Stimulated activated naive B cell treated with anti-CD40 and anti-IgM and Interleukin-4, amounts not matched to agents 10 μg/mL and 1 μg/mL and 100 μg/mL, for 72 hours (primary cell): Measurements from ENCODE around the gene CAGE1.
"Not testable (repeated sequence)": the region's sequence is repeated elsewhere in the genome, so short reads cannot be mapped to it uniquely, and the experiment has no call there.

Experiments
- ATAC-seq, 2 donors: fragments of 150-1000 bp; cut with Tn5 transposase; replicated peaks; 2 replicates each; pipeline ENCODE4 v1.10.0; 2021; ENCODE audit warnings: moderate library complexity in 1 of 2
- DNase-seq: peaks from one replicate; pipeline ENCODE4 v3.0.0; 2021
- H3K27ac Mint-ChIP-seq: one replicate; pipeline ENCODE4 v1.8.0; 2022; ENCODE audit warnings: mild to moderate bottlenecking, mixed read lengths
- H3K27me3 Mint-ChIP-seq, 2 donors: one replicate each; pipeline ENCODE4 v1.8.0; 2022; ENCODE audit warnings: mixed read lengths in 2 of 2
- H3K36me3 Mint-ChIP-seq, 2 donors: one replicate each; pipeline ENCODE4 v1.8.0; 2022; ENCODE audit warnings: mixed read lengths in 2 of 2, mild to moderate bottlenecking in 1 of 2
- H3K4me1 Mint-ChIP-seq, 2 donors: one replicate each; pipeline ENCODE4 v1.8.0; 2022; ENCODE audit warnings: mixed read lengths in 2 of 2, mild to moderate bottlenecking in 1 of 2
- H3K4me3 Mint-ChIP-seq, 2 donors: one replicate each; pipeline ENCODE4 v1.8.0; 2022; ENCODE audit warnings: mild to moderate bottlenecking in 2 of 2, mixed read lengths in 2 of 2, moderate library complexity in 1 of 2
- H3K9me3 Mint-ChIP-seq, 2 donors: one replicate each; pipeline ENCODE4 v1.8.0; 2022; ENCODE audit warnings: mixed read lengths in 2 of 2, mild to moderate bottlenecking in 1 of 2

CAGE1 gene

GRCh38 chr6:7390226-7390878 is 810 bp upstream of the CAGE1 start:
- Mint-ChIP-seq H3K27ac (peak overlapping the region; percentile 100), H3K4me1 (peaks cover 17 to 43% of the 10 kb centered on the region in 2 donors), H3K9me3 (no peaks in the 10 kb centered on the region), H3K36me3 (peaks cover 15 to 32% of the 10 kb centered on the region in 2 donors), H3K4me3 (peak overlapping the region; percentile 80 to 89), H3K27me3 (no peaks in the 10 kb centered on the region)
- ATAC-seq (peak; percentile 10 to 14), DNase-seq (no peak)

DNA sequence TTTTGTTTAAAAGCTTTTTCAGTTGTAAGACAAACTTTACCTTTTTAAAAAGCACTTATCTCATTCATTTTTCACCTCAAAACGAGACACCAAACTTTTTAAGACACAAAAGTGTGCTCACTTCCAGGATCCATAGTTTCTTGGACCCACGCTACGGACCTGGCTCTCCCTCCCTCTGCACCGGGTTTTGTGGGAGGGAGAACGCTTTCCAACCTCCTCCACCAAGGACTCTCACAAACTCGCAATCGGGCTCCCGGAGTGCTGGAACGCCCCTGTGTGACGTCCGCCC is 436 bp downstream of the CAGE1 start:
- Mint-ChIP-seq H3K9me3 (no peaks in the 10 kb centered on the region), H3K36me3 (peaks cover 12 to 29% of the 10 kb centered on the region in 2 donors), H3K4me3 (peak overlapping the region; percentile 80 to 89), H3K4me1 (peaks cover 17 to 43% of the 10 kb centered on the region in 2 donors), H3K27me3 (no peaks in the 10 kb centered on the region), H3K27ac (peak overlapping the region; percentile 100)
- no peak for ATAC-seq
- no peak for DNase-seq

DNA sequence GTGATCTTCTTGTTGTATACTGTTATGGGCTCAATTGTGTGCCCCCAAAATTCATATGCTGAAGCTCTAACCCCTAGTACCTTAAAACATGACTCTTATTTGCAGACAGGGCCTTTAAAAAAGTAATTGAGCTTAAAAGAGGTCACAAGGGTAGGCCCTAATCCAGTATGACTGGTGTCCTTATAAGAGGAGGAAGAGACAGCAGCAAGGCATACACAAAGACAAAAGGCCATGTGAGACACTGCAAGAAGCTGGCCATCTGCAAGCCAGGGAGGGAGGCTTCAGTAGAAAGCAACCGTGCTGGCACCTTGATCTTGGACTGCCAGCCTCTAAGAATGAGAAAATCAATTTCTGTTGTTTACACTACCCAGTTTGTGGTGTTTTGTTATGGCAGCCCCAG is 8.4 kb downstream of the CAGE1 start:
- Mint-ChIP-seq H3K9me3 (no peaks in the 10 kb centered on the region), H3K4me1 (no peaks in the 10 kb centered on the region), H3K36me3 (no peaks in the 10 kb centered on the region), H3K27me3 (peaks cover 0 to 3% of the 10 kb centered on the region in 2 donors), H3K4me3 (no peak overlapping the region), H3K27ac (no peak overlapping the region)
- no peak for ATAC-seq
- no peak for DNase-seq

GRCh38 chr6:7378740-7379139 is 10.8 kb downstream of the CAGE1 start:
- Mint-ChIP-seq H3K27me3 (peaks cover 0 to 3% of the 10 kb centered on the region in 2 donors), H3K4me1 (peaks cover 3 to 5% of the 10 kb centered on the region in 2 donors), H3K9me3 (no peaks in the 10 kb centered on the region), H3K36me3 (no peaks in the 10 kb centered on the region), H3K4me3 (no peak overlapping the region), H3K27ac (no peak overlapping the region)
- ATAC-seq (no peak), DNase-seq (no peak)

DNA sequence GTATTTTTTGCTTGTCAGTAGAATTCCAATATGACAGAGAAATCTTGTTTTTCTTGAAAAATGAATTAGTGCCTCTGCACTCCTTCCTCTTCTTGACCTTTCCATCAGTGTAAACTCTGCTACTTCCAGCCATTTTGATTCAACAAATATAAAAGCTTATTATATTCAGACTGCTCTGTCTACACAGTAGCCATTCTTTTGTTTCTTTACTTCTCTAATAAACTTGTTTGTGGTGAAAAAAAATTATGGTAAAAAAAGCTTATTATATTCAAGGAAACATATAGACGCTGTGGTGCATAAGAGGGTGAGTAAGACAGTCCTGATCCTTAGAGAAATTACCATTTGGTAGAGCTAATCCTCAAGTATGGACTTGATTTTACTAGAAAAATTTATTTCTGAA is 11.6 kb downstream of the CAGE1 start:
- DNase-seq (no peak), ATAC-seq (no peak)
- H3K4me3 Mint-ChIP-seq, result no peak overlapping the region
- H3K27ac Mint-ChIP-seq, result no peak overlapping the region
- no peaks in the 10 kb centered on the region for H3K36me3 Mint-ChIP-seq
- H3K9me3 Mint-ChIP-seq, result no peaks in the 10 kb centered on the region
- H3K27me3 Mint-ChIP-seq, result peaks cover 0 to 3% of the 10 kb centered on the region in 2 donors
- peaks cover 5 to 13% of the 10 kb centered on the region in 2 donors for H3K4me1 Mint-ChIP-seq

GRCh38 chr6:7373739-7374138 is 15.8 kb downstream of the CAGE1 start:
- H3K4me1 Mint-ChIP-seq, result peaks cover 5 to 13% of the 10 kb centered on the region in 2 donors
- H3K27ac Mint-ChIP-seq, result peak overlapping the region; percentile 21
- DNase-seq (no peak), ATAC-seq (no peak)
- H3K4me3 Mint-ChIP-seq, result no peak overlapping the region
- H3K9me3 Mint-ChIP-seq, result no peaks in the 10 kb centered on the region
- H3K27me3 Mint-ChIP-seq, result peaks cover 0 to 3% of the 10 kb centered on the region in 2 donors
- no peaks in the 10 kb centered on the region for H3K36me3 Mint-ChIP-seq

GRCh38 chr6:7367408-7367807 is 22.1 kb downstream of the CAGE1 start:
- Mint-ChIP-seq H3K9me3 (no peaks in the 10 kb centered on the region), H3K4me1 (no peaks in the 10 kb centered on the region), H3K4me3 (no peak overlapping the region), H3K27ac (no peak overlapping the region), H3K36me3 (no peaks in the 10 kb centered on the region), H3K27me3 (peaks cover 5 to 6% of the 10 kb centered on the region in 2 donors)
- no peak for ATAC-seq
- DNase-seq, result no peak

GRCh38 chr6:7351916-7352315 is 37.6 kb downstream of the CAGE1 start:
- not testable (repeated sequence) for H3K4me3 Mint-ChIP-seq, H3K36me3 Mint-ChIP-seq, H3K27ac Mint-ChIP-seq, DNase-seq, ATAC-seq, H3K9me3 Mint-ChIP-seq
- Mint-ChIP-seq H3K27me3 (peaks cover 25 to 28% of the 10 kb centered on the region in 2 donors), H3K4me1 (peaks cover 8 to 15% of the 10 kb centered on the region in 2 donors)

DNA sequence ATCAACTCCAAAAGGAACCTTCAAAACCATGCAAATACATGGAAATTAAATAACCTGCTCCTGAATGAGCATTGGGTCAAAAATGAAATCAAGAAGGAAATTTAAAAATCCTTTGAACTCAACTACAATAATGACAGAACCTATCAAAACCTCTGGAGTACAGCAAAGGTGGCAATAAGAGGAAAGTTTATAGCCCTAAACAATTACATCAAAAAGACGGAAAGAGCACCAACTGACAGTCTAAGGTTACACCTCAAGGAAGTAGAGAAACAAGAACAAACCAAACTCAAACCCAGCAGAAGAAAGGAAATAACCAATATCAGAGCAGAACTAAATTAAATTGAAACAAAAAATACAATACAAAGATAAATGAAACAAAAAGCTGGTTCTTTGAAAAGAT is 39.0 kb downstream of the CAGE1 start:
- H3K4me3 Mint-ChIP-seq, H3K36me3 Mint-ChIP-seq, H3K27ac Mint-ChIP-seq, ATAC-seq, DNase-seq, H3K9me3 Mint-ChIP-seq: not testable (repeated sequence)
- peaks cover 25 to 28% of the 10 kb centered on the region in 2 donors for H3K27me3 Mint-ChIP-seq
- peaks cover 8 to 15% of the 10 kb centered on the region in 2 donors for H3K4me1 Mint-ChIP-seq

DNA sequence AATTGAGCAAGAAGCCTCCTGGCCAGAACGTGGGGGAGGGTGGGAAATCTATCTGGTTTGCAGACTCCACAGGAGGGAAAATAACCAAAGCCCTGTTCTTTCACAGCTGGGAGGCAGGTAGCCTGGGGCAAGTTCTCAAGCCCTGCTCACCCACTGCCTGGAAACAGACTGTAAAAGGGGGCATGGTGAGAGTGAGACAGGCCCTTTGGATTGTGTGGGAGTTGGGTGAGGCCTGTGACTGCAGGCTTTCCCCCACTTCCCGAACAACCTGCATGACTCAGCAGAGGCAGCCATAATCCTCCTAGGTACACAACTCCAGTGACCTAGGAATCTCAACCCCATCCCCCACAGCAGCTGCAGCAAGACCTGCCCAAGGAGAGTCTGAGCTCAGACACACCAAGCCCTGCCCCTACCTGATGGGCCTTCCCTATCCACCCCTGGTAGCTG is 42.0 kb downstream of the CAGE1 start:
- DNase-seq, H3K4me3 Mint-ChIP-seq, H3K27ac Mint-ChIP-seq, H3K36me3 Mint-ChIP-seq, H3K9me3 Mint-ChIP-seq, ATAC-seq: not testable (repeated sequence)
- Mint-ChIP-seq H3K27me3 (peaks cover 25 to 35% of the 10 kb centered on the region in 2 donors), H3K4me1 (peaks cover 8 to 15% of the 10 kb centered on the region in 2 donors)

DNA sequence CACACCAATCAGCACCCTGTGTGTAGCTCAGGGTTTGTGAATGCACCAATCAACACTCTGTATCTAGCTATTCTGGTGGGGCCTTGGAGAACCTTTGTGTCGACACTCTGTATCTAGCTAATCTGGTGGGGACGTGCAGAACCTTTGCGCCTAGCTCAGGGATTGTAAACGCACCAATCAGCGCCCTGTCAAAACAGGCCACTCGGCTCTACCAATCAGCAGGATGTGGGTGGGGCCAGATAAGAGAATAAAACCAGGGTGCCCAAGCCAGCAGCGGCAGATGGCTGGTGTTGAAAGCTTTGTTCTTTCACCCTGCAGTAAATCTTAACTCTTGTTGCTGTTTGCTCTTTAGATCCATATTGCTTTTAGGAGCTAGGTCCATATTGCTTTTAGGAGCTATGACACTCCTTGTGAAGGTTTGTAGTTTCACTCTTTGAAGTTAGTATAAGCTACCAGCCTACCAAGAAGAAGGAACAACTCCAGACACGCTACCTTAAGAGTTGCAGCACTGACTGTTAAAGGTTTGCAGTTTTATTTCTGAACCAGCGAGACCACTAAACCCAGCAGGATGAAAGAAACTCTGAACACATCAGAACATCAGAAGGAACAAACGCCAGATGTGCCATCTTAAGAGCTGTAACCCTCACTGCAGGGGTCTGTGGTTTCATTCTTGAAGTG is 44.6 kb downstream of the CAGE1 start:
- not testable (repeated sequence) for H3K27ac Mint-ChIP-seq, H3K4me3 Mint-ChIP-seq, DNase-seq

DNA sequence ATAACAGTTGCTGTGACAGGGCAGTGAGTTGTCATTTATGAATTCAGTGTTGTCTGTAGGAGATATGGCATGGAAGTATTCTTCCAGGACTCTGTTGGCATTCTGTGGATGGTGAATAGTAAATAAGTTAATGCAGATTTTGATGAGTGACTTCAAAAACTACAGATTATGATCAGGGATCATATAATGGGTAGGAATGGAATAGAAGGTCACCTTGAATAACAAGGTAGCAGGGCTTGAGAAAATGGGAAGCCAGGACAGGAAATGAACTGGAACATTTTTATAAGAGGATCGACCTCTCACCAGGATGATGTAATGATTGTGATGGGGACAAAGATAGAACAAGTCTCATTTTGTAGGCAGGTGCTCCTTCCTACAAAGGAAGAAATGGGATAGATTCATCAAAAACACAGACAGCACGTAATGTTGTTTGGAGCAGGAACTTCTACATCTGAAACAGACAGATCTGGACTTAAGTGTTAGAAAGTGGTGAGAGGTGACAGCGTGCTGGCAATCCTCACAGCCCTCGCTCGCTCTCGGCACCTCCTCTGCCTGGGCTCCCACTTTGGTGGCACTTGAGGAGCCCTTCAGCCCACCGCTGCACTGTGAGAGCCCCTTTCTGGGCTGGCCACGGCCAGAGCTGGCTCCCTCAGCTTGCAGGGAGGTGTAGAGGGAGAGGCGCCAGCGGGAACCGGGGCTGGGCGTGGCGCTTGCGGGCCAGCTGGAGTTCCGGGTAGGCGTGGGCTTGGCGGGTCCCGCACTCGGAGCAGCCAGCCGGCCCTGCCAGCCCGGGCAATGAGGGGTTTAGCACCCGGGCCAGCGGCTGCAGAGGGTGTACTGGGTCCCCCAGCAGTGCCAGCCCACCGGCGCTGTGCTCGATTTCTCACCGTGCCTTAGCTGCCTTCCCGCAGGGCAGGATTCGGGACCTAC is 45.7 kb downstream of the CAGE1 start:
- no peaks in the 10 kb centered on the region for H3K36me3 Mint-ChIP-seq
- peaks cover 0 to 3% of the 10 kb centered on the region in 2 donors for H3K4me1 Mint-ChIP-seq
- DNase-seq, result no peak
- no peak overlapping the region for H3K27ac Mint-ChIP-seq
- no peak overlapping the region for H3K4me3 Mint-ChIP-seq
- no peaks in the 10 kb centered on the region for H3K9me3 Mint-ChIP-seq
- ATAC-seq, result no peak
- H3K27me3 Mint-ChIP-seq, result peaks cover 26 to 34% of the 10 kb centered on the region in 2 donors

More for the DNA sequence above, 44.6 kb downstream of the CAGE1 start:
- peaks cover 30 to 35% of the 10 kb centered on the region in 2 donors for H3K27me3 Mint-ChIP-seq
- H3K9me3 Mint-ChIP-seq, H3K36me3 Mint-ChIP-seq, ATAC-seq, H3K4me1 Mint-ChIP-seq: not testable (repeated sequence)

DNA sequence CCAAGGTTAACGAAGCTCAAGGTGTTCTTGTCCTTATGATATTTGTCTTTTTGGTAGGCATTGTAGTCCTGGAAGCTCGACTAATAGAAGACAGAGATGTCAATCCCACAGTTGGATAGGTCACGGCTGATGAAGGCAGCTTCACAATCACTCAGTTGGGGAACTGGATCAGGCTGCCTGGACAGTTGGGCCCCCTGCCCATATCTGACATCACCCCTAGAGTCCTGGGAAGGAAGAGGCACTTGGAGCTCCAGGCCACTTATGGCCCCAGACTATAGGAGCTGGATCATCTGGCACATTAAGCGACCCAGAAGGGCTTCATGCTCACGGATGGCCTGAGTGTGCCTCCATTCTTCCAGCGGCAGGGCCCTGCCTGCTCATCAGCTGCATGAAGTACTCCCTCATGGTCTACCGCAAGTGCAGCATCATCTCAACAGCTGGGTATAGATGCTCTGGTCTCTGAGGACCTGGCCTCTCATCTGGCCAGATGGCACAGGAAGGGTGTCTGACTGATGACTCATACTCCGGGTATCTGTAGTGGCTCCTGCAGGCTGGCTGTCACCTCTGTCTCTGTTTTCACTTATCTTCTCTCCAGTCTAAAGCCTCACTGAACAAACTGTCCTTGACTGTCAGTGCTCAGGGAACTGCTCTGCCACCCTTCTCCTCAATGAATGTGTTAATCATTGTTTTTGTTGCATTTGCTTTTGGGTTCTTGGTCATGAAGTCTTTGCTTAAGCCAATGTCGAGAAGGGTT is 47.4 kb downstream of the CAGE1 start:
- H3K4me1 Mint-ChIP-seq, result peaks cover 0 to 2% of the 10 kb centered on the region in 2 donors
- no peak overlapping the region for H3K27ac Mint-ChIP-seq
- H3K4me3 Mint-ChIP-seq, result no peak overlapping the region
- no peak for DNase-seq
- no peaks in the 10 kb centered on the region for H3K36me3 Mint-ChIP-seq
- ATAC-seq, result peak in 1 of 2 donors; percentile 67
- H3K27me3 Mint-ChIP-seq, result peaks cover 18 to 22% of the 10 kb centered on the region in 2 donors
- no peaks in the 10 kb centered on the region for H3K9me3 Mint-ChIP-seq

DNA sequence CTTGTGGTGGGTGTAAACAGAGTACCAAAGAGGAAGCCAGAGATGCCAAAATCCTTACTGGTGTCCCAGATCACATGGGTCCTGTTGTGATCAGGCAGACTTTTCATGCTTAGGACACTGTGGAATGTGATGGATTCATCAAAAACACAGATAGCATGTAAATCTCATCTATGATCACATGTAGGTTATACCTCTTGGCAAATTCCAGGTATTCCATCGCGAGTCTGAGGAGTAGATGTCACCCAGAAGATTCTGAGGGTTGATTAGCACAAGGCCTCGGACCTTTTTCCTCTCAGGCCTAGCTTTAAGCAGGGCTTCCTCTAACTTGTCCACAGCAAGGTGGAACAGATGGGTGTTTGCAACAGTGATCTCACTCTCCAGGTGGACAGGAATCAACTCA is 48.3 kb downstream of the CAGE1 start:
- Mint-ChIP-seq H3K27me3 (peaks cover 18 to 22% of the 10 kb centered on the region in 2 donors), H3K9me3 (no peaks in the 10 kb centered on the region), H3K27ac (no peak overlapping the region), H3K36me3 (no peaks in the 10 kb centered on the region), H3K4me3 (no peak overlapping the region), H3K4me1 (peaks cover 0 to 2% of the 10 kb centered on the region in 2 donors)
- ATAC-seq, result no peak
- no peak for DNase-seq
